ENCODE results near the gene SCN9A.
"Not testable (repeated sequence)": the region's sequence is repeated elsewhere in the genome, so short reads cannot be mapped to it uniquely, and the experiment has no call there.

Gene SCN9A

DNA sequence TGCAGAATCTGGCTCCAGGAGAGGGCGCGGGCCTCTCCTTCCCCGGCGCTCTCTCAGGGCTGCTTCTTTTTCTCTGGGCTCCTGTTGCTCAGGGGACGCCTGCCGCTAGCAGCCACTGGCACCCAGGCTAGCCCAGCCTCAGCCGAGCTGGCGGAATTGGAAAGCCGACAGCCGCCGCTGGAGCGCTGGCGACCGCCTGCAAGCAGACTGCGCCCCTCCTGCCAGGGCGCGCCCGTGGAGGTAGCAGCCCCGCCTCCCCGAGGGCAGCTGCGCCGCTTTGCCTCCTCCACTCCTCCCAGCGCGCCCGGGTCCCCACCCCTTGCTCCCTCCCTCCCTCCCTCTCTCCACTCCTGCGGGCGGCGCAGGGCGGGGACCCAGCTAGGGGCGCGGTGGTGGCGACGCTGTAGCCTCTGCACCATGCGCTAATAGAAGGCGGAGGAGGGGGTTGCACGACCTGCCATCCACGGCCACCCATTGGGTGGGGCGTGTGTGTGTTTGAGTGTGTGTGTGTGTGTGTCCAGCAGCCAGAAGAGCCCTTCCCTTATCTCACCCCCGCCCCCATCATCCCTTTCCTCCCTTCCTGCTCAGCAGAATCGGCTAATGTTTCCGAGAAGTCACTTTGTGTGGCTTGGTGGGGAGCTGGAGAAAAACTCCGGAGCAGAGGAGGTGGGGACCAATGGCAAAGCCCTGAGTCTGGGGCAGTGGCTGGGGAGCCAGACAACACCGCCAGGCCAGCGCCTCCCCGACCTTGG, at the start of gene SCN9A:
TSS of gene SCN9A (minus strand) at position 209 of the 752 bp plus-strand sequence. CDS start 64,188 bp downstream, outside the sequence.
- peak; percentile 88 for DNase-seq (ENCODE audit: low read depth)

DNA sequence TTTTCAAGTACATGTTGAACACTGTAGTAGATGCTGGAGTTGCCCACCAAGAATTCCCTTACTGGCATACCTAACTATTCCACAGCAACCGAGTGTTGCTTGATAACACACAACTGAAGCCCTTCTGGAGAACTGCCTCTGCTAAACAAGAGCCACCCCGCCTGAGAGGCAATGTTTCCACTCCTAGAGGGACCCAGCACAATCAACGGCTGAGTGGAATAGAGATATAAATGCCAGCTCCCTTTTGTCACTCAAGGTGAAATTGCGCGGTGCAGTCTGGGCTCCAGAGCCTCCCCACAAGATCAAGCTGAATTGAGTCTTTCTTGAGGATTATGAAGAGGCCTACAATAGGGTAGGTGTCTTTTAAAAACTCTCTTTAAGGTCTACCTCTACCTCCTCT, 49.1 kb upstream of the SCN9A start:
- no peak for DNase-seq (ENCODE audit: low read depth)

DNA sequence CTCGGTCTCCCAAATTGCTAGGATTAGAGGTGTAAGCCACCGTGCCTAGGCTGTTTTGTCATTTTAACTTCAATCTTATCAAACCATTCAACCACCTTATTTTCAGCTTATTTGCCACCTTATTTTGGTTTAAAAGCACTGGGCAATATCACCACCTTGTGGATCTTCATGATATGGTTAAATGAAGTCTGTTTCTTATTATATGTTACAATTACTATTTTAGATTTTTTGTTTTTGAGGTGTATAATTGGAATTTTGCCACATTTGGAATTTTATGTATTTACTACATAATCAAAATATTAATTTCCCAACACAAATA, 43.8 kb upstream of the SCN9A start:
- peak; percentile 62 for DNase-seq (ENCODE audit: low read depth)

DNA sequence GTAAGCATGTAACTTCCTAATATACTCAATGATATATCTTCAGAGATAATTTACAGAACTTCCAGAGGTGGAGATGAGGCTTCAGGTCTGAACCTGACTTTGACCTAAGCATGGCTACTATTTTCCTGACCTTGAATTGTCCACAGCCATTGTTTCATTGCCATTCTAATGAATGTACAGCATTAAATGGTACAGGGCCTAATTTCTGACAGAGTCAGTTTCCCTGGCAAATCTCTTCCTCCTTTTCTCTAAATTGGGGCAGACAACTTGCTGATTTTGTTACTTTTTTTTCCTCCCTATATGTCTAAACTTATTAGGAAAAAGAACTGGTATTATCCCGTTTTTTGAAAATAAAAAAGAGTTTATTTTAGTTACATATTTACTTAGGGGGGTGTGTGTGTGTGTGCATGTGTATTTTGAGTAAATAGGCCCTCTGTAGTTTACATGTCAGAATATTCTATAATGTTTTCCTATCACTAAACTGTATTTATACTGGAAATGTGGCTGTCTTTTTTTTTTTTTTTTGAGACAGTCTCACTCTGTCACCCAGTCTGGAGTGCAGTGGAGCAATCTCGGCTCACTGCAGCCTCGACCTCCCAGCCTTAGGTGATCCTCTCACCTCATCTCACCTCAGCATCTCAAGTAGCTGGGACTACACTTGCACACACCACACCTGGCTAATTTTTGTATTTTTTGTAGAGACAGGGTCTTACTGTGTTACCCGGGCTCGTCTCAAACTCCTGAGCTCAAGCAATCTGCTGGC, 43.3 kb upstream of the SCN9A start:
- DNase-seq (ENCODE audit: low read depth) = no peak

DNA sequence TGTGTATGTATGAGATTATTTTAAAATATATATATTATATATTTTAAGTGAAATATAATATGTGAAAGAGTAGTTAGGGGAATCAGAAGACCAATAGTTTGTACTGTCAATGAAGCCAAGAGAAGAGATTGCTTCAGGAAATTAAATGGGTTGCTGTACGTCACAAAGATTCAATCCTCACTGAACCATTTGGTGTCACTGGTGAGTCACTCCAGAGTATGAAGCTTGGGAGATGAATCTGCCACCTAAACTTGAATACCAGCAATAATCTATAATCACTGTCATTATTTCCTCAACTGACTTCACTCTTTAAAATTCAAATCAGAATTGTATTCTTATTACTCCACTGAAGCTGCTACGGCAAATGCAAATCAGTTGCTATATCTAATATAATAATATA, 41.9 kb upstream of the SCN9A start:
- peak; percentile 78 for DNase-seq (ENCODE audit: low read depth)

DNA sequence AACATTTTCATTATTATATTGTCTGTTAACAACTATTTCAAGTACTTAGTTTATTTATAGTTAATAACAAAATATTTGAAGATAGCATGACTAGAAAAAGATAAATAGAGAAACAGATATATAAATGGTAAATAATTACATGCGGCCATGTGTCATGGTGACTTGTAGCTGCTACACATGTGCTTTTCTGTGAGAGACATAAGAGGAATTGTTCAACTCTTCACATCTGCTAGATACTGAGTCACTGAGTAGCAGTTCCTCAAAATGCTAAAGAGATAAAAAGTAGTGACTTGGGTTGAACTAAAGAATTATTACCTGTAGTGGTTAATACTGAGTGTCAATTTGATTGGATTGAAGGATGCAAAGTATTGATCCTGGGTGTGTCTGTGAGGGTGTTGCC, 37.5 kb upstream of the SCN9A start:
- DNase-seq (ENCODE audit: low read depth) = peak; percentile 42

DNA sequence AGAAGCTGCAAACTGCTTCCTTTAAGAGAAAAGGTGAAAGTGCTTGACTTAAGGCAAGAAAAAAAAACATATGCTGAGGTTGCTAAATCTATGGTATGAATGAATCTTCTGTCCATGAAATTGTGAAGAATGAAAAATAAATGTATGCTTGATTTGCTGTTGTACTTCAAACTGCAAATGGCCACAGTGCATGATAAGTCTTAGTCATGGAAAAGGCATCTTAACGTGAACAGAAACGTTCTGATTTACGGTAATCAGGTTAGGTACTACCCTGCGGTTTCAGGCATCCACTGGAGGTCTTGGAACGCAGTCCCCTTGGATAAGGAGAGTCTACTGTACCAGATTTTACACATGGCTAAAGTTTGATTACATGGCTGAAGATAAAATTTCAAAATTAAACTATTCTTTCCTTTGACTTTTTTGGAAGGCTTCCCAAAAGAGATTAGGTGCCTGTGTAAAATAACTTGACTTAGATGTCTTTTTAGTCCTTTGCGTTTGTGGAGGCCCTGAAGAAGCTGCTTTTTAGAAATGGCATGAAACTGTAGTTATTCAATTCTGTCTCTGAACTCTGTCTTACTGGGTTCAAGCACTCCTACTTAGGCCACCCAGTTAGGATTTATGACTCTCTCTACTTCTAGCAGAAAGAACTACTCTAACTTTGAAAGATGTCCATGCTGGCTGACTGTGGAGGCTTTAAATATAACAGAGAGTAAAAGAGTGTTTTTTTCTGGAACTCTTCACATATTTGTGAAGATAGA, 35.9 kb upstream of the SCN9A start:
- peak; percentile 82 for DNase-seq (ENCODE audit: low read depth)

DNA sequence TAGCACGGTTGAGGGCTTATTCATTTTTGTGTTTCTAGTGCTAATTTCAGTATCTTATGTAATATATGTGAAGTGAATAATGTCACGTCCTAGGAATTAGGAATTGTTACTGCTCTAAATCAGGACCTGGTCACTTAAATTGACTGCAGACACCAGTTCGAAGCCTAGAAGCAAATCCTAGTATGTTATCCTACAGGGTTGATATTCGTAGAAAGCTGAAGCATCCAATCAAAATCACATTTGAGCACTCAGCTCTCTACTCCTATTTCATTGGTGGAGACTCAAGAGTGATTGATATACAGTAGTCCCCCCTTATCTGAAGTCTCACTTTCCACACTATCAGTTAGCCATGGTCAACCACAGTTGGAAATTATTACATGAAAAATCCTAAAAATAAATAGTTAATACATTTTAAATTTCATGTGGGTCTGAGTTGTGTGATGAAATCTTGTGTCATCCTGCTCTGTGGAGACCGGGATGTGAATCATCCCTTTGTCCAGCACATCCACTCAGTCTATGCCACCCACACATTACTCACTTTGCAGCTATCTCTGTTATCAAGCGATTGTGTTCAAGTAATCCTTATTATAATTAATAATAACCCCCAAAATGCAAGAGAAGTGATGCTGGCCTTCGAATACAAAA, 35.2 kb upstream of the SCN9A start:
- DNase-seq (ENCODE audit: low read depth) = peak; percentile 96

DNA sequence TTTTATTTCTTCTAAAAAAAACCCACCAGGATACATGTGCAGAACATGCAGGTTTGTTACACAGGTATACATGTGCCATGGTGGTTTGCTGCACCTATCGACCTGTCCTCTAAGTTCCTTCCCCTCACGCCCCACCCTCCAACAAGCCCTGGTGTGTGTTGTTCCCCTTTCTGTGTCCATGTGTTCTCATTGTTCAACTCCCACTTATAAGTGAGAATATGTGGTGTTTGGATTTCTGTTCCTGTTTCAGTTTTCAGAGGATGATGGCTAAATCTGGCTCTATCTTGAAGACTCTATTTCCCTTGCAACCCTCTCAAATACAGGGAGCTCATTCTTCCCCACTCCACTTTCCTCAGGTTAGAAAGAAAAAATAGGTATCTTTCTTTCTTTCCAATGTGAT, 32.0 kb upstream of the SCN9A start:
- not testable (repeated sequence) for DNase-seq (ENCODE audit: low read depth)

DNA sequence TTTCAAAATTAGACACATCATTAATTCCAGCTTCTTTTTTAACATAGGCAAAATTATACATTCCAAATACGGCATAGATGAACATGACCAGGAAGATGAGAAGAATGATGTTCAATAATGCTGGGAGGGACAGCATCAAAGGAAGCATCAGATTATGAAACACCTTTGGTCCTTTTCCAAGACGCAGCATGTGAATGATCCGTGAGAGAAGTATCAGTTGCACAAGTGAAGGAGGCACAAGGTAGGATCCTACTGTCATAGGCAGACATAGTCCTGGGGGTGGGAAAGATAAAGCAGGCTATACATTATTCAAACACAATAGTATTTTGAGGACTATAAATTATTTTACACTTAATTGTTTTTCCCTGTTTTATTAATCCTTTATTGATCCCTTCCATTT, 30.6 kb upstream of the SCN9A start:
- DNase-seq (ENCODE audit: low read depth) = no peak

DNA sequence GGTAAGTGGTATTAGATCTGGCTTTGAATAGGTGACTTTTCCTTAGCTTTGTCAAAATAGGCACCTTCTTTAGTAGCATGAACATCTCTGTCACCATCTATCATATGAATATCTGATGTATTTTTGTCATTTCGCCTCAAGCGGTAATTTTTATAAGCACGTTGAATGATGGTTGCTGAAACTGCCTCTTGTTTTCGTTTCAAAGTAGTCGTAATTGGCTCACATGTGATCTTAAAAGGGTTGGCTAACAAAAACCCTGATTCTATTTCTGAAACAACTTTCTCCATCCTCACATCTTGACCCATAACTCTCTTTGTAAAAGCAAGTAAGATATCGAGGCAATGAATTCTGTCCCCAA, 29.8 kb upstream of the SCN9A start:
- no peak for DNase-seq (ENCODE audit: low read depth)

DNA sequence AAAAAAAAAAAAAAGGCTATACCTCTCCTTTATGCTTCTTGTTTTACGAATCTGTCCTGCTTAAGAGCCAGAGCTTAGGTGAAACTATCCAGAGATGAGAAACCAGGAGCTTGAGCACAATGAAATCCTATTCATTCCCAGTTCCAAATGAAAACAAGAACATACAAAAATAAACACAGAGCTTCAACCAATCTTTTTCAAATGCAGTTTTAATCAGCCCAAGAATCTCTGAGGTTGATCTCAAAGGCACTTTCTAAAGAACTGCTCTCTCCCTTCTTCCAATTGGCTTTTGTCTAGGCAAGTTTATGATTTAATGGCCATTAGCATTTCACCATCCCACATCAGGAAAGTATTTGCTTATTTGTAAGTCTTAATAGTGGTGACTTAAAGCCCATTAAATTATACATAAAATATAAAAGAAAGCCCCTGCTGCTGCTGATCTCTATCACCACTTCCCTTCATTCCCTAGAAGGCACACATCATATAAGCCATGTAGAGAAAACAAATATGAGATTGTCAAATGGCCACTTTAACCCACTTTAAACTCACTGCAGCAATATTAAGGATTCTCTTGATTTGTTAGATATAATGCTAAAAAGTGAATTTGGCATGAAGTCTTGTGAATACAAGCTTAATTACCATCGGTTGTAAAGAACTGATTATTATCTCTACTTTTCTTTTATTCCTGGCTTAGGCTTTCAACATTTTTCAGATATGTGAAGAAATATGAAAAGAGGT, 29.3 kb upstream of the SCN9A start:
- DNase-seq (ENCODE audit: low read depth) = no peak

DNA sequence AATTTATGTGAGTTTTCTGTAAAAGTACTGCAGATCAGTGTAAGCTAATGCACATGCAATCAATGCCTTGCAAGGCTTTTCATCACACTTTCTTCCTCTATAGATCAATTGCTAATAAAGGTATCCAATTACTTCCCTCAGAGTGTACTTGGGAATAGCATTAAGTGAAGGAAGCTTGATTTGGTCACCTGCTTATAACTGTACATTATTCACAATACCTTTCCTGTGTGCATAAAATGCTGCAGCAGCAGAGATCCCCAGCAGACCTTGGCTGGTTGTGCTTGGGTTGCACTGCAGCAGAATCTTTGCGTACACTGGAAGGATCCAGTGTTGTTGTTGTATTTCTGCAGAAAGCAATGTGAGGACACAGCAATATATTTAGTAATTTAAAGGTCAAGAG, 18.5 kb upstream of the SCN9A start:
- no peak for DNase-seq (ENCODE audit: low read depth)

DNA sequence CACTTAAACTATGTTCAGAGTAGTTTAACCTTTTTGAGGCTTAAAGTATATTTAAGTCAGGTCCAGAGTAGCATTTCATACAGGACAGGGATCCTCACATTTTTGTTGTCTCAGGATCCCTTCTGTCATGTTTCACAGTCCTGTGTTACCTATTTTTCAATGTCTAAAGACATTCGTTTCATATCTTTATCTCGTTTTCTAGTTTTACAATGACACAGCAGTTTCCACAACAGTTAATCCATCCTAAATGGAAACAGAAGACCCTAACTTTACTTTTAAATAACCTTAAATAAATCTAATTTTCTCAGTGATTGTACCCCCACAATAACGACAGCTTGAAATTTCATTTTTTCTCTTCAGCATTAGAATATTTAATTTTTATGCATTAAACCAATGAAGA, 17.3 kb upstream of the SCN9A start:
- DNase-seq (ENCODE audit: low read depth) = no peak

DNA sequence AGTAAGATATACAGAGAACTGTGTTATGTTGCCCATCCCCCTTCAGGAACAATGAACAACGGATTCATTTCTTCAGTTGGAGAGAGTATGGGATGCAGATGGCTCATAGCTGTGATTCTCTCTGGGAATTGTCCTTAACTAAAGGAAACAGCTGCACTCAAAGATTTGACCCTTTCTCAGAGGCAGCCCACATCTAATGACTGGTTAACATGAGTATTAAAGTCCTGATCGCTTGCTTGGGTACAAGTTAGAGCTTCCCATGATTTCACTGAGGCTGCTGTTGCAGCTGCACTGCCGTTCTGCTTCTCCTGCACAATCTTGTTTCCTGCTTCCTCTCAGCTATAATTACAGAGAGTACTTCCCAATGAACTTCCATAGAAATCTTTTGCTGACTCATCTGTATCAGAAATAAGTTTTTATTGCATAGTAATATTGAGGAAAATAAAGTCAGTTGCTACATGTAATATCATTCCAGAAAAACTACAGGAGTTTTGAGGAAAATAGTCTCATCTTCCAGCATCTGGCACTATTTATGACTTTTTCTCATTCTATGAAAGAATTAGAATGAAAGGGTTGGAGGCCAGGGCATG, 12.8 kb upstream of the SCN9A start:
- no peak for DNase-seq (ENCODE audit: low read depth)

DNA sequence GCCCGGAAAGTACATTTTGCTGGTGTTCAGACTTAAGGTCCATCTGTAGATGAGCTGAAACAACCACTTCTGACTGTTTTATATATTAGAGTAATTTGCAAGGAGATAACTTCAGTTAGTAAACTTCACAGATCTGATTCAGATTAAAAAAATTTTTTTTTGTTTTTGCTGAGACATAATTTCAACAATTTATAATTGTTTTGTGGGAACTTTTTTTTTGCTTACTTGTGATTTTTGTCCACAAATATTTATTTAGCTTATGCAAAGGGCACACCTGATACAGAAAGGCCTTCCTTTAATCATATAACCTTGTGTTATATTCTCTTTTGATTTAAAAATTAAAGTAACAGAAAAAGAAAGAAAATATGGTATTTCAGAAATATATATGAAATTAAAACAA, 9.6 kb upstream of the SCN9A start:
- DNase-seq (ENCODE audit: low read depth) = no peak

DNA sequence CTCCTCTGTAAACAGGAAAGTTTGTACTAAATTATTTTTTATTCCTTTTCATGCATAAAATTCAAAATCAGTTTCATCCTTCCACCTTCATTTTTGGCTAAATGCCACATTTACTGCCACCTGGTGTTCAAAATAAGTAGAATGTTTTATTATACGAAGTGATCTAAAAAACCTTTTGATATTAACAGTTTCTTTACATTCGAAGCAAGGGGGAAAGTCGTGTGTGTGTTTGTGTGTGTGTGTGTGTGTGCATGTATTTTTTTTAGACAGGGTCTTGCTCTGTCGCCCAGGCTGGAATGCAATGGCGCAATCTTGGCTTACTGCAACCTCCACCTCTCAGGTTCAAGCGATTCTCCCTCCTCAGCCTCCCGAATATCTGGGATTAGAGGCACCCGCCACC, 9.0 kb upstream of the SCN9A start:
- DNase-seq (ENCODE audit: low read depth) = peak; percentile 42

DNA sequence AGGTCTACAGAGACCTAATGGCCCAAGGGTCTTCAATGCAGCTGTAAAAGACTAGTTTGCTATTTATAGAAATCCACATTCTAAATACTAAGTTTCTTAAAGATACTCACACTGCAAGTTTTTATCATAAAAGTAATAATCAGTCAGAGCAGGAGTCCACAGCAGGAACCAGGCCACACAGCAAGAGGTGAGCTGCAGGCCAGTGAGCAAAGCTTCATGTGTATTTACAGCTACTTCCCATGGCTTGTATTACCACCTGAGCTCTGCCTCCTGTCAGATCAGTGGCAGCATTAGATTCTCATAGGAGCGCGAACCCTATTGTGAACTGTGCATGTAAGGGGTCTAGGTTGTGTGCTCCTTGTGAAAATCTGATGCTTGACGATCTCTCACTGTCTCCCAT, 6.7 kb upstream of the SCN9A start:
- DNase-seq (ENCODE audit: low read depth) = no peak

DNA sequence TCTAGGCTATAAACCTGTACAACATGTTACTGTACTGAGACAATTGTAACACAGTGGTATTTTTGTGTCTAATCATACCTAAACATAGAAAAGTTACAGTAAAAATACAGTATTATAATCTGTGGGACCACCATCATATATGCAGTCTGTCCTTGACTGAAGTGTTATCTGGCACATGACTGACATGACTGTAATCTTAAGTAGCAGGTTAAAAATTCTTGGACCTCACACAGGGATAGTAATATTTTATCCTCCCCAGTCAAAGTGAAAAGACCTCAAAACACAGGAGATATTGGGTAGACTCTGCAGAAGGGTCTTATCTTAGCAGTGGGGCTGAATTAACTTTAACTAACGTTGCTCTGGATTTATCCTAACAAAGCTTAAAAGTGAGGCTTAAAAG, 4.9 kb upstream of the SCN9A start:
- DNase-seq (ENCODE audit: low read depth) = no peak

DNA sequence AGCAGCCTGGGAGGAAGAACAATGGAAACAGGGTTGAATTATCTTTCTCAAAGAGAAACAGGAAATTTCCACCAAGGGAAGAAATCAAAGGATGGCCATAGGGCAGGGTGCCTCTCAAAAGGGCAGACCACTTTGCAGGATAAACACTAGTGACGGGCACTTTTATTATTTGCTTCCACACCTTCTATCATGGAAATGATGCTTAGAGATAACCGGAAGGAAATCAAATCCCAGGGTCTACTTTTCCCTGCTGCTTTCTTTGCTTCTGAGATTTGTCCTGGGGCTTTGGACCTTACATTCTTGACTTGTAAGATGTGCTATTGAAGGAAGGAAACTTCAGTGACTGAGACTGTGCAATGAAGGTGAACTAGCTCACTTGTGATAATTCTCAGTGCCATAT, 1.1 kb upstream of the SCN9A start:
- no peak for DNase-seq (ENCODE audit: low read depth)

DNA sequence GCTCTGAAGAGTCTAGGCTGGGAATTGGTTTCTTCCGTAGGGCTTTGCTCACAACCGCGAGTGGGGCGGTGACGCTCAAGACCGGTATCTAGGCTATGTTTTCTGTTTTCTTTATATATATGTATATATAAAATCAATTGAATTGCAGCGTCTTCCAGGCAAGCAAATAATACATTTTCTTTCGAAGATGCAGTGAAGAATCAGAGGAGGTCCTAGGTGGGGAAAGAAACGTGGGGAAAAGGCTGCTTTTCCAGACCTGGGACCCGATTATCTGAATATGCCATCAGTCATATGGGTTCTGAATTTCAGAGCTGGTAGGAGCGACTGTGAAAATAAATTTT, 714 bp upstream of the SCN9A start:
- DNase-seq (ENCODE audit: low read depth) = no peak
